NCI-H1436 treated with DMSO at 0.1 percent for 48 hours (cell line): ENCODE data around the gene CAPNS1.

Experiments
- DNase-seq: peaks from one replicate; lab custom pipeline; 2025; lab: John Stamatoyannopoulos, UW

Gene CAPNS1

GRCh38 chr19:36139473-36140303 lies at the start of gene CAPNS1:
Gene CAPNS1 (plus strand): TSS chr19:36140066. CDS start chr19:36141012, 946 bp downstream.
- peak; percentile 71 for DNase-seq

- no peak for DNase-seq
These were observed 48.8 kb upstream of the CAPNS1 start for GRCh38 chr19:36090910-36091695.

GRCh38 chr19:36092566-36092965 lies 47.3 kb upstream of the CAPNS1 start:
- no peak for DNase-seq

- DNase-seq: no peak
These were observed 46.7 kb upstream of the CAPNS1 start for GRCh38 chr19:36093146-36093662.

GRCh38 chr19:36093687-36094086 lies 46.2 kb upstream of the CAPNS1 start:
- no peak for DNase-seq

GRCh38 chr19:36097036-36097435 lies 42.8 kb upstream of the CAPNS1 start:
- no peak for DNase-seq

- no peak for DNase-seq
These were observed 40.6 kb upstream of the CAPNS1 start for GRCh38 chr19:36099166-36099785.

GRCh38 chr19:36100476-36100875 lies 39.4 kb upstream of the CAPNS1 start:
- no peak for DNase-seq

GRCh38 chr19:36101550-36102327 lies 38.1 kb upstream of the CAPNS1 start:
- DNase-seq: no peak

GRCh38 chr19:36103040-36103626 lies 36.7 kb upstream of the CAPNS1 start:
- no peak for DNase-seq

GRCh38 chr19:36103842-36104552 lies 35.9 kb upstream of the CAPNS1 start:
- DNase-seq: no peak

- DNase-seq: no peak
These were observed 33.4 kb upstream of the CAPNS1 start for GRCh38 chr19:36106441-36106840.

- no peak for DNase-seq
These were observed 32.9 kb upstream of the CAPNS1 start for GRCh38 chr19:36106991-36107390.

GRCh38 chr19:36108684-36109083 lies 31.2 kb upstream of the CAPNS1 start:
- DNase-seq: no peak

GRCh38 chr19:36110487-36111199 lies 29.2 kb upstream of the CAPNS1 start, which contains the start of gene OVOL3:
Gene OVOL3 (plus strand): TSS chr19:36111143. CDS start chr19:36111203, 60 bp downstream.
- no peak for DNase-seq

- no peak for DNase-seq
These were observed 28.7 kb upstream of the CAPNS1 start for GRCh38 chr19:36111200-36111539.

- no peak for DNase-seq
These were observed 27.2 kb upstream of the CAPNS1 start for GRCh38 chr19:36112678-36113077.

- no peak for DNase-seq
These were observed 26.4 kb upstream of the CAPNS1 start for GRCh38 chr19:36113425-36113824.

- DNase-seq: no peak
These were observed 25.8 kb upstream of the CAPNS1 start for GRCh38 chr19:36113894-36114720.
